Subcutaneous abdominal adipose tissue (tissue), 5 donors: ENCODE measurements around the gene FAF1.

Experiments used
- H3K27ac ChIP-seq: one replicate; pipeline ENCODE4 v1.7.0; 2013; ENCODE audit warnings: low read depth, mild to moderate bottlenecking, inconsistent platforms, low read length, moderate library complexity
- H3K27me3 ChIP-seq, 5 donors: one replicate each; pipeline ENCODE4 v1.7.0; 2013; ENCODE audit warnings: low read length in 5 of 5, inconsistent platforms in 1 of 5; ENCODE audit not compliant: control insufficient read depth in 5 of 5, insufficient read depth in 4 of 5
- H3K36me3 ChIP-seq, 5 donors: one replicate each; pipeline ENCODE4 v1.7.0; 2013; ENCODE audit warnings: low read length in 5 of 5; ENCODE audit not compliant: control insufficient read depth in 5 of 5, insufficient read depth in 5 of 5
- H3K4me1 ChIP-seq, 5 donors: one replicate each; pipeline ENCODE4 v1.7.0; 2013; ENCODE audit warnings: low read length in 5 of 5, mild to moderate bottlenecking in 3 of 5, moderate library complexity in 1 of 5; ENCODE audit not compliant: control insufficient read depth in 5 of 5, insufficient read depth in 5 of 5
- H3K4me3 ChIP-seq, 5 donors: one replicate each; pipeline ENCODE4 v1.7.0; 2013; ENCODE audit warnings: low read length in 5 of 5, low read depth in 1 of 5
- H3K9ac ChIP-seq, 5 donors: one replicate each; pipeline ENCODE4 v1.7.0; 2013; ENCODE audit warnings: low read length in 5 of 5, mild to moderate bottlenecking in 4 of 5, moderate library complexity in 3 of 5
- H3K9me3 ChIP-seq, 5 donors: one replicate each; pipeline ENCODE4 v1.7.0; 2013; ENCODE audit warnings: low read length in 5 of 5; ENCODE audit not compliant: control insufficient read depth in 5 of 5
- donor health status: healthy.
- donor health status: healthy.
- donor health status: healthy.
- donor health status: healthy.
- donor health status: healthy.

Gene FAF1

DNA sequence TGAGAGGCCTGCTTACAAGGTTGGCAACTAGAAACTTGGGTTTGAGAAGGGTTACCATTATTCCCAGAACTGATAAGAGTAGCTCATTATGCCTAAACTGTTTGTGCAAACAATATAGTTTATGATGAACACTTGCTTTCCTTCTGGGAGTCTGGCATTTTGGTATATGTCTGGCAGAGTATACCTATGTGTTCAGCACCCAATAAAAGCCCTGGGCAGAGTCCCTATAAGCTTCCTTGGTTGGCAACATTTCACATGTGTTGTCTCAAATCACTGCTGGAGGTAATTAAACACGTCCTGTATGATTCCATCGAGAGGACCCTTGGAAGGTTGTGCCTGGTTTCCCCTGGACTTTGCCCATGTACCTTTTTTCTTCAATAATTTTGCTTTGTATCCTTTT, 497.1 kb downstream of the FAF1 start:
- Histone ChIP-seq H3K36me3 (peaks cover 7 to 23% (median 19%) of the 10 kb centered on the region in 5 donors), H3K9me3 (no peaks in the 10 kb centered on the region), H3K4me3 (no peak overlapping the region), H3K9ac (no peak overlapping the region), H3K4me1 (no peaks in the 10 kb centered on the region), H3K27ac (no peak overlapping the region), H3K27me3 (no peaks in the 10 kb centered on the region)

DNA sequence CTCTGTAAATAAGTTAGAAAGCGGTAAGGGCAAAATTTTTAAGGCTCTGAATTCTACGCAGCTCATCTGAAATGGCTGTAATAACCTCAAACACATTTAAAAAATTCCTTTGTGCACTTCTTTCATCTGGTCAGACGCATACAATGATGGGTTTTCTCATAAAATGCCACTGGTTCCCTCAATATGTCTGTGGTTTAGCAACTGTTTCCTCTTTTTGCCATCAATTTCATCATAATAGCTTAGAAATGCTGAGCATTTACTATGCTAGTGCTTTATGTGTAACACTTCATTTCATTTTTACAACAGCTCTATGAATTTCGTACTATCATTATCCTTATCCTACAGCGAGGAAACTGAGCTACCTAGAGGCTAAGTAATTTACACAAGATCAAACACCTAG, 501.6 kb downstream of the FAF1 start:
- no peaks in the 10 kb centered on the region for H3K4me1 ChIP-seq
- H3K9me3 ChIP-seq = no peaks in the 10 kb centered on the region
- no peak overlapping the region for H3K9ac ChIP-seq
- H3K36me3 ChIP-seq = peaks cover 5 to 14% (median 9%) of the 10 kb centered on the region in 5 donors
- no peak overlapping the region for H3K4me3 ChIP-seq
- no peaks in the 10 kb centered on the region for H3K27me3 ChIP-seq
- no peak overlapping the region for H3K27ac ChIP-seq

DNA sequence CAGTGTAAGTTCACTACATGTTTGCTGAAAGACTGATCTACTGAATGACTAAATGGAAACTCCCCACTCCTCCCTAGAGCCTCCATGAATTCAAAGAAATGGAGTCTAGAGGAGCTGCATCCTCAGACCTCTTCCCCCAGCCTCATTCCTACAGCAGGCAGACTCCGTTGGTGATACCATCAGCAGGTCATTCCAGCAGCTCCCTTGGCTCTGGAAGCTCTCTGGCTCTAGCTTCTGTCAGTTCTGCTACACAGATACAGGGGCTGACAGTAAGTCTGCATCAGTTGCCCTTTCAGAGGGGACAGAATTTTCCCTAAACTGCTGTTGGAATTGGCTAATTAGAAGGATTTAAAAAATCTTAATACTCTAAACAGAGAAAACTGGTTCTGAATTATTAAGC, 505.2 kb downstream of the FAF1 start:
- H3K4me3 ChIP-seq = no peak overlapping the region
- no peak overlapping the region for H3K9ac ChIP-seq
- H3K4me1 ChIP-seq = no peaks in the 10 kb centered on the region
- no peaks in the 10 kb centered on the region for H3K27me3 ChIP-seq
- no peak overlapping the region for H3K27ac ChIP-seq
- no peaks in the 10 kb centered on the region for H3K9me3 ChIP-seq
- peaks cover 3 to 16% (median 4%) of the 10 kb centered on the region in 5 donors for H3K36me3 ChIP-seq

DNA sequence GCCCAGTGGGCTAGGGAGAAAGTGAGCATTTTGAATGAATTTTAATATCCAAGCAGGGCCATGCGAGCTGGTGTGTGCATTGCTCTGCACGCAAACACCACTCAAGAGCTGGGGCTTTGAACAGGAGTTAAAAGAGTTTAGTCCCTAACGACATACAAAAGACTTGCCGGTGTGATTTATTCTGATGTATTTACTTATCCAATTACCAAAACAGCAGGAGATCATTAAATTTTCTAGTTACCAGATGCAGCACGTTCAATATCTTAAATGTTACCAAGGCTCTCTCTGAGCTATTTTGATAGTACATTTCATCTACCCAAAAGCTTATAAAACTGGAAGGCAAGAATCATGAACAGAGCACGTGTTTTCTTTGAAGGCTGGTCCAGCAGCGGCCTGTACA, 506.8 kb downstream of the FAF1 start:
- Histone ChIP-seq H3K4me1 (no peaks in the 10 kb centered on the region), H3K9ac (no peak overlapping the region), H3K27ac (no peak overlapping the region), H3K36me3 (peaks cover 3 to 16% (median 4%) of the 10 kb centered on the region in 5 donors), H3K9me3 (no peaks in the 10 kb centered on the region), H3K4me3 (no peak overlapping the region), H3K27me3 (no peaks in the 10 kb centered on the region)

DNA sequence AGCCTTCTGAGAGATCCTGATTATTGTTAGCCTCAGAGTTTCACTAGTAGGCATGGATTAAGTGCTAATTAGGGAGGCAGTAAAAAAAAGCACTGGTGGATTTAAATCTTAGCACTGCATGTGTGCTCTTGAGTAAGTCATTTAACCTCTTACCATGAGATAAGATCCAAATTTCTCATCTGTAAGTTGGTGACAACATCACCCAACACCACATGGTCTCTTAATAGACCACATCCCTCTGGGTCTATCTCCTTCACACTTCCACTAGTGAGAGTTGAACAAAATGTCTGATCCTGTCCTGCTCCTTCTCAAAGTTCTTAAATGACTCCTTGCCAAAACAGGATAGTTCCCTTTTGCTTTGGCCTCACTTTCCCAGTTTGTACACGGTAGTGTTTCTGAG, 507.4 kb downstream of the FAF1 start:
- no peak overlapping the region for H3K27ac ChIP-seq
- H3K4me3 ChIP-seq = no peak overlapping the region
- H3K36me3 ChIP-seq = peaks cover 3 to 16% (median 4%) of the 10 kb centered on the region in 5 donors
- no peaks in the 10 kb centered on the region for H3K9me3 ChIP-seq
- H3K4me1 ChIP-seq = no peaks in the 10 kb centered on the region
- H3K27me3 ChIP-seq = no peaks in the 10 kb centered on the region
- no peak overlapping the region for H3K9ac ChIP-seq

DNA sequence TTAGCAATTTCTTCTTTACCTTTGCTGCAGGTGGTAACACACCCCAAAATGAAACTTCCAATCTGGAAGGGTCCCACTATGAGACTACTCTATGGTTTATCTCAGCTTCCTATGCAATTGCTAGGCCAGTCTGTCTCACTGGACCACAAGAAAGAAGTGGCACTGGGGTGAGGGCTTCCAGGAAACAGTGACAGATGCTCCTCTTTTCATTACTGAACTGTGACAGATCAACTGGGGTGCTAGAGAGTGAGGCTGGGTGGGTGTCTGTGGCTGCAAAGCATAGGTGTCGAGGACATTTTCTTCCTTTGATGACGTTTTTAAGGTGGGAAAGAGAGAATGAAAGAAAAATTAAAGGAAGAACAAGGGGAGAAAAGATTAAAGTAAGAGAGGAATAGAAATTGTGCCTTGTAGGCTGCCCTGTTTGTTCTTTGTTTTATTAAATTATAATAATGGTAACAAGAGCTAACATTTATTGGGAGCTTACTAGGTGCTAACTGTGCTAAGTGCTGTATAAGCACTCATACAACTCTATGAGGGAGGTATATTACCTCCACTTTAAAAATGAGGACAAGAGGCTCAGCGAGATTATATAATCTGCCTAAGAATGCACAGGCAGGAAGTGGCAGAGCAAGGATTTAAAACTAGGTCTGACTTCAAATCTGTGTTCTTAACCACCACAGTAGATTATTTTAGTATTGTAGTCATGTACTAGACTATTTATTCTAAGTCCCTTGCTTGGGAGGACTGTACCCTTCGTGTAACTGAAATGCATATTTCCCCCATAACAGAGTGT, 509.0 kb downstream of the FAF1 start:
- H3K4me1 ChIP-seq = no peaks in the 10 kb centered on the region
- peaks cover 3 to 16% (median 4%) of the 10 kb centered on the region in 5 donors for H3K36me3 ChIP-seq
- H3K9me3 ChIP-seq = no peaks in the 10 kb centered on the region
- H3K4me3 ChIP-seq = no peak overlapping the region
- no peak overlapping the region for H3K27ac ChIP-seq
- no peaks in the 10 kb centered on the region for H3K27me3 ChIP-seq
- H3K9ac ChIP-seq = no peak overlapping the region

DNA sequence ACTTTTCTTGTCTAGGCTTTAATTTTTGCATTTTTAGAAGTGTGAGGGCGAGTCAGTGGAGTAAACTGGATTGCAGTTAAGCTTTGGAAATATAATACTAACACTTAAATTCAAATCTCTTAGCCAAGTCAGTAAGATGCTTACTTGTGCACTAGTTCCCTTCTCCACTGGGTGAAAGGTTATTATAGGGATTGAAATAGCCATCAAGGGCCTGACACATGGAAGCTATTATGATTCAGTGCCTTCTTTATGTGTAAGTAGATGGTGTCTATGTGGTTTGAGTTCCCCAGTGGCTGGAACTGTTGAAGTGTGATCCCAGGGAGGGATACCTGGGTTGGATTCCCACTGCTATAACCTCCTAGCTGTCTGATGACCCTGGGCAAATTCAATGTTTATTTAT, 512.1 kb downstream of the FAF1 start:
- no peak overlapping the region for H3K27ac ChIP-seq
- H3K27me3 ChIP-seq = no peaks in the 10 kb centered on the region
- H3K36me3 ChIP-seq = peaks cover 3 to 21% (median 5%) of the 10 kb centered on the region in 5 donors
- no peak overlapping the region for H3K9ac ChIP-seq
- no peaks in the 10 kb centered on the region for H3K9me3 ChIP-seq
- no peak overlapping the region for H3K4me3 ChIP-seq
- no peaks in the 10 kb centered on the region for H3K4me1 ChIP-seq

DNA sequence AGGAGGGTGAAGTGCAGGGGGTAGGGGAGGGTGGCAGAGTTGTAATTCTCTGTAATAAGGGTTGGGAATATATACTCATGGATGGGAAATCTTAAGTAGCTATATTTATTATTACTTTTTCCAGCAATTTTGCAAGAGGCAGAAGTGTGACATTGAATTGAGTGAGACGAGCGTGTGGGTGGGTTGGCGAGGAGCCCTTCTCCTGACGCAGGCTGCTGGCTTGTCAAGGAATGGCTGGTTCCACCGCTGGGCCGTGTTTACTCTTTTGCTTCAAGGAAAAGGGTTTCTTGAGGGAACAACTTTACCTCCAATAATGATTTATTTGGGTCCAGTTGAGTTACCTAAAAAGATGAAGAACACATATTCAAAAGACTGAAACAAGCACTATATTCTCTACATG, 518.9 kb downstream of the FAF1 start:
- Histone ChIP-seq H3K4me3 (no peak overlapping the region), H3K27ac (no peak overlapping the region), H3K27me3 (no peaks in the 10 kb centered on the region), H3K4me1 (no peaks in the 10 kb centered on the region), H3K9me3 (no peaks in the 10 kb centered on the region), H3K9ac (no peak overlapping the region), H3K36me3 (peaks cover 23 to 47% (median 27%) of the 10 kb centered on the region in 5 donors)

DNA sequence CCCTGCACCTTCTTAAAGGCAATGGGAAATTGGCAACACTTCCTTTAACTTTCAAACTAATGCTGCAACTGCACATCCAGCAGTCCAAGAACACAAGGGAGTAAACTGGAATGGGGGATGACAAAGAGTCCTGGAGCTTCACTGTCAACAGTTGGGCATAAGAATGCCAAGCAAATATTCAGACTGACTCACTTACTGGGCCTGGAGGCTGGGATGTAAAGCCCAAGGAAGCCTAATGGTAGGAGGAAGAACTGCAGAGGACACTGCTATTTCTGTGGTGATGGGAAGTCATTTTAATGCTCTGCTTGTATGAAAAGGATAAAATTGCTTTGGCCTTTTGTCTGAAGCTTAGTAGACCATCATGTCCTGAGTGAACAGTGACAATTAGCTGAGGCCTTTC, 521.1 kb downstream of the FAF1 start:
- H3K4me3 ChIP-seq = no peak overlapping the region
- no peak overlapping the region for H3K27ac ChIP-seq
- peaks cover 23 to 44% (median 27%) of the 10 kb centered on the region in 5 donors for H3K36me3 ChIP-seq
- H3K4me1 ChIP-seq = no peaks in the 10 kb centered on the region
- no peaks in the 10 kb centered on the region for H3K9me3 ChIP-seq
- no peak overlapping the region for H3K9ac ChIP-seq
- no peaks in the 10 kb centered on the region for H3K27me3 ChIP-seq

DNA sequence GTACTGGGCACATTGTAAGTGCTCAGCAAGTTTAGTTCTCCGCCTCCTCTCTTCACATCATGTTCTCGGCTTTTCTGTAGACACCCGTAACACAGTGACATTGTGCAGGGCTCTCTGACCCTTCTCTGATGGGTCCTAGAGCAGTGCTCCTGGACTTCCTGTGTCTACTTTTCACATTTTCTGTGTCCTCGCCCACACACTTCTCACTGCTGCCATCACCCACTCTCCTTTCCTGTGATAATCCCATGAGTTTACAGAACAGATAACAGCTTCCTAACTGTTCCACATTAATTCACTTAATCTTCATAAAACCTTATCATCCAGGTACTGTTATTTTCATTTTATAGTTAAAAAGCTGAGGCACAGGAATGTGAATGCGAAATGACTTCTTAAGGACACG, 523.6 kb downstream of the FAF1 start:
- H3K36me3 ChIP-seq = peaks cover 20 to 33% (median 25%) of the 10 kb centered on the region in 5 donors
- H3K27me3 ChIP-seq = peaks cover 4 to 21% (median 10%) of the 10 kb centered on the region in 5 donors
- H3K27ac ChIP-seq = no peak overlapping the region
- no peak overlapping the region for H3K9ac ChIP-seq
- H3K4me1 ChIP-seq = no peaks in the 10 kb centered on the region
- no peaks in the 10 kb centered on the region for H3K9me3 ChIP-seq
- no peak overlapping the region for H3K4me3 ChIP-seq
